Panc1 (cell line): Measurements from ENCODE around the gene ACKR2. TPM values are rescaled to one million over a fixed set of nuclear protein-coding genes. Genes with fewer than 3 reads are reported as not detected.

Experiments
- ATAC-seq: fragments of 200-7000 bp; cut with Tn5 transposase; 2 replicates; pipeline ENCODE4 v1.9.1; 2020; ENCODE audit warnings: mild to moderate bottlenecking, moderate library complexity
- BruUV-seq: library from RNA; stranded (reverse); fragments of 400-500 nt; replicated peaks from 2 replicates; lab custom pipeline; 2021; lab: Mats Ljungman, UMichigan
- CTCF ChIA-PET: fragments of 300-600 bp; sonication (Branson Sonifier 250); formaldehyde crosslinking; loops from one replicate; lab custom pipeline; 2022; ENCODE audit warnings: antibody characterized with exemption; lab: Charles Lee
- POLR2A ChIA-PET: fragments of 300-600 bp; sonication (Branson Sonifier 250); formaldehyde crosslinking; loops from one replicate; lab custom pipeline; 2022; ENCODE audit warnings: antibody characterized with exemption; lab: Charles Lee
- DNase-seq: peaks from one replicate; pipeline ENCODE4 v3.0.0-alpha.2; 2010; ENCODE audit warnings: low read depth, low spot score
- H3K27ac ChIP-seq: 2 replicates; pipeline ENCODE4 v1.5.1; 2011; ENCODE audit warnings: mild to moderate bottlenecking, low read length, inconsistent platforms
- H3K27me3 ChIP-seq: fragments of 200-500 bp; sonication (Bioruptor generic); 2 replicates; pipeline ENCODE4 v1.6.0; 2014; ENCODE audit warnings: low read length, inconsistent platforms; ENCODE audit not compliant: control insufficient read depth, insufficient read depth
- H3K36me3 ChIP-seq: fragments of 200-500 bp; sonication (Bioruptor generic); 2 replicates; pipeline ENCODE4 v1.5.1; 2014; ENCODE audit warnings: inconsistent platforms, mild to moderate bottlenecking, low read length, moderate library complexity; ENCODE audit not compliant: control insufficient read depth, insufficient read depth
- H3K4me1 ChIP-seq: 2 replicates; pipeline ENCODE4 v1.5.1; 2011; ENCODE audit warnings: inconsistent platforms, mild to moderate bottlenecking, low read length, moderate library complexity; ENCODE audit not compliant: control insufficient read depth, insufficient read depth
- H3K4me3 ChIP-seq, 2 experiments: 2 replicates each; pipeline ENCODE4 v1.5.1; 2011 to 2012; ENCODE audit warnings: low read depth in 2 of 2, low read length in 2 of 2, mild to moderate bottlenecking in 2 of 2, inconsistent platforms in 1 of 2, moderate library complexity in 1 of 2
- H3K9me3 ChIP-seq: fragments of 200-500 bp; sonication (Bioruptor generic); 2 replicates; pipeline ENCODE4 v1.5.1; 2014; ENCODE audit warnings: low read depth, mild to moderate bottlenecking, inconsistent platforms, low read length, moderate library complexity; ENCODE audit not compliant: control insufficient read depth, insufficient read depth
- CTCF ChIP-seq: fragments of 450-650 bp; IDR thresholded peaks from 2 replicates; pipeline ENCODE4 v1.5.1; 2017; ENCODE audit warnings: mild to moderate bottlenecking
- POLR2AphosphoS5 ChIP-seq: IDR thresholded peaks from 2 replicates; pipeline ENCODE4 v1.6.1; 2012; ENCODE audit warnings: mild to moderate bottlenecking, low read depth, low read length, moderate library complexity
- REST ChIP-seq, 2 experiments: IDR thresholded peaks; 2 replicates each; pipeline ENCODE4 v1.6.1; 2011 to 2012; ENCODE audit warnings: low read depth in 2 of 2, control low read depth in 1 of 2, low read length in 1 of 2, mild to moderate bottlenecking in 1 of 2, moderate library complexity in 1 of 2; ENCODE audit not compliant: insufficient read depth in 1 of 2
- SIN3A ChIP-seq: IDR thresholded peaks from 2 replicates; pipeline ENCODE4 v1.6.1; 2012; ENCODE audit warnings: low read depth, mild to moderate bottlenecking, low read length, moderate library complexity, borderline replicate concordance; ENCODE audit not compliant: insufficient read depth
- TCF7L2 ChIP-seq: IDR thresholded peaks from 2 replicates; pipeline ENCODE4 v1.6.1; 2011; ENCODE audit warnings: mild to moderate bottlenecking, low read depth, low read length, inconsistent platforms
- in situ Hi-C: cut with HindIII; loops from 2 replicates; pipeline ENCODE4 v1.10.0; 2016; ENCODE audit warnings: low sequenced_read_pairs, low pct_unique_long_range_greater_than_20kb
- intact Hi-C: fragments of 100-400 bp; cut with micrococcal nuclease; formaldehyde crosslinking; loops from one replicate; pipeline ENCODE4 v1.10.0; 2022; ENCODE audit not compliant: unreplicated experiment
- total RNA-seq: library from RNA; stranded (reverse); gene quantifications from one replicate; pipeline ENCODE4 v1.2.1, GENCODE V29; 2021; ENCODE audit not compliant: unreplicated experiment

ACKR2 gene
- total RNA-seq, 1 experiment from 2014 or later = not detected

- Histone ChIP-seq H3K36me3 (no peaks in the 10 kb centered on the region), H3K9me3 (no peaks in the 10 kb centered on the region), H3K27ac (no peak overlapping the region), H3K27me3 (peaks cover 2% of the 10 kb centered on the region), H3K4me1 (no peaks in the 10 kb centered on the region), H3K4me3 (no peak overlapping the region)
- TF ChIP-seq POLR2AphosphoS5 (no peak), SIN3A (no peak), CTCF (no peak), TCF7L2 (no peak), REST (IDR thresholded peaks at IDR 0.05; ENCODE audit: insufficient read depth in 1 of 2, low read depth in 2 of 2, low read length in 1 of 2) (no peak)
- DNase-seq = no peak
- CTCF ChIA-PET = no interaction called here
- POLR2A ChIA-PET = no interaction called here
- BruUV-seq = no TSS peak
- in situ Hi-C loops (no loop called here), intact Hi-C loops (no loop called here)
- ATAC-seq = no peak
These were observed 91.8 kb downstream of the ACKR2 start for GRCh38 chr3:42901073-42901415.

GRCh38 chr3:42902257-42902656 is 93.0 kb downstream of the ACKR2 start:
- H3K27me3 ChIP-seq = peaks cover 2% of the 10 kb centered on the region
- DNase-seq (no peak), ATAC-seq (no peak)
- no peak overlapping the region for H3K4me3 ChIP-seq
- POLR2A ChIA-PET = no interaction called here
- CTCF ChIA-PET = no interaction called here
- in situ Hi-C loops (no loop called here), intact Hi-C loops (no loop called here)
- no peaks in the 10 kb centered on the region for H3K4me1 ChIP-seq
- no peaks in the 10 kb centered on the region for H3K9me3 ChIP-seq
- TF ChIP-seq SIN3A = no peak
- no peak for TF ChIP-seq CTCF
- TF ChIP-seq REST (IDR thresholded peaks at IDR 0.05; ENCODE audit: insufficient read depth in 1 of 2, low read depth in 2 of 2, low read length in 1 of 2) = no peak
- TF ChIP-seq POLR2AphosphoS5 = no peak
- TF ChIP-seq TCF7L2 = no peak
- H3K27ac ChIP-seq = no peak overlapping the region
- BruUV-seq = no TSS peak
- H3K36me3 ChIP-seq = no peaks in the 10 kb centered on the region
